ENCODE results near the gene MRNIP.
A peak's percentile ranks its signal among the peaks of the same experiment; 100 is the strongest.

The MRNIP gene

GRCh38 chr5:179798771-179799643 lies 59.6 kb downstream of the MRNIP start:
- H3K4me3 ChIP-seq (ENCODE audit: low read depth, low read length) = no peak overlapping the region
- no peak for DNase-seq (ENCODE audit: low read depth)
- TF ChIP-seq CTCF (conservative IDR thresholded peaks at IDR 0.05; ENCODE audit: low read depth, low read length) = no peak

GRCh38 chr5:179798144-179798770 lies 60.4 kb downstream of the MRNIP start:
- H3K4me3 ChIP-seq (ENCODE audit: low read depth, low read length) = no peak overlapping the region
- no peak for DNase-seq (ENCODE audit: low read depth)

GRCh38 chr5:179797741-179798140 lies 60.9 kb downstream of the MRNIP start:
- no peak for TF ChIP-seq CTCF (conservative IDR thresholded peaks at IDR 0.05; ENCODE audit: low read depth, low read length)
- DNase-seq (ENCODE audit: low read depth) = no peak
- no peak overlapping the region for H3K4me3 ChIP-seq (ENCODE audit: low read depth, low read length)

More at GRCh38 chr5:179798144-179798770, 60.4 kb downstream of the MRNIP start:
- no peak for TF ChIP-seq CTCF (conservative IDR thresholded peaks at IDR 0.05; ENCODE audit: low read depth, low read length)

GRCh38 chr5:179796877-179797608 lies 61.6 kb downstream of the MRNIP start:
- no peak for DNase-seq (ENCODE audit: low read depth)

GRCh38 chr5:179795863-179796833 lies 62.5 kb downstream of the MRNIP start:
- DNase-seq (ENCODE audit: low read depth) = peak; percentile 79
- TF ChIP-seq CTCF (conservative IDR thresholded peaks at IDR 0.05; ENCODE audit: low read depth, low read length) = peak; percentile 43
- H3K4me3 ChIP-seq (ENCODE audit: low read depth, low read length) = peak overlapping the region; percentile 60

More at GRCh38 chr5:179796877-179797608, 61.6 kb downstream of the MRNIP start:
- H3K4me3 ChIP-seq (ENCODE audit: low read depth, low read length) = no peak overlapping the region
- TF ChIP-seq CTCF (conservative IDR thresholded peaks at IDR 0.05; ENCODE audit: low read depth, low read length) = no peak
